ENCODE data around the gene TSSK6.

GRCh38 chr19:19538785-19539166, 23.4 kb upstream of the TSSK6 start:
- TF ChIP-seq, protein P1, sequence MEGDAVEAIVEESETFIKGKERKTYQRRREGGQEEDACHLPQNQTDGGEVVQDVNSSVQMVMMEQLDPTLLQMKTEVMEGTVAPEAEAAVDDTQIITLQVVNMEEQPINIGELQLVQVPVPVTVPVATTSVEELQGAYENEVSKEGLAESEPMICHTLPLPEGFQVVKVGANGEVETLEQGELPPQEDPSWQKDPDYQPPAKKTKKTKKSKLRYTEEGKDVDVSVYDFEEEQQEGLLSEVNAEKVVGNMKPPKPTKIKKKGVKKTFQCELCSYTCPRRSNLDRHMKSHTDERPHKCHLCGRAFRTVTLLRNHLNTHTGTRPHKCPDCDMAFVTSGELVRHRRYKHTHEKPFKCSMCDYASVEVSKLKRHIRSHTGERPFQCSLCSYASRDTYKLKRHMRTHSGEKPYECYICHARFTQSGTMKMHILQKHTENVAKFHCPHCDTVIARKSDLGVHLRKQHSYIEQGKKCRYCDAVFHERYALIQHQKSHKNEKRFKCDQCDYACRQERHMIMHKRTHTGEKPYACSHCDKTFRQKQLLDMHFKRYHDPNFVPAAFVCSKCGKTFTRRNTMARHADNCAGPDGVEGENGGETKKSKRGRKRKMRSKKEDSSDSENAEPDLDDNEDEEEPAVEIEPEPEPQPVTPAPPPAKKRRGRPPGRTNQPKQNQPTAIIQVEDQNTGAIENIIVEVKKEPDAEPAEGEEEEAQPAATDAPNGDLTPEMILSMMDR (IDR thresholded peaks at IDR 0.05) = no peak
- TF ChIP-seq POLR2A (IDR thresholded peaks at IDR 0.05; ENCODE audit: low read depth) (no peak), POLR2AphosphoS5 (IDR thresholded peaks at IDR 0.05) (no peak), EP300 (IDR thresholded peaks at IDR 0.05) (no peak)

Data from esophagus muscularis mucosa (tissue), 4 donors.